Skeletal muscle cell (primary cell): Measurements from ENCODE around the gene SPRED2.
A peak's percentile ranks its signal among the peaks of the same experiment; 100 is the strongest.

ENCODE experiments used
- DNase-seq: peaks from one replicate; pipeline ENCODE4 v3.0.0-alpha.2; 2010; ENCODE audit warnings: low read depth
- H3K4me3 ChIP-seq: 2 replicates; pipeline ENCODE4 v1.5.1; 2011; ENCODE audit warnings: low read depth, mild to moderate bottlenecking, control low read depth, low read length, moderate library complexity

Gene SPRED2

GRCh38 chr2:65267008-65267407, 165.4 kb downstream of the SPRED2 start:
- H3K4me3 ChIP-seq: no peak overlapping the region
- no peak for DNase-seq

GRCh38 chr2:65265671-65266045, 166.7 kb downstream of the SPRED2 start:
- no peak for DNase-seq
- no peak overlapping the region for H3K4me3 ChIP-seq

GRCh38 chr2:65264821-65265670, 167.4 kb downstream of the SPRED2 start:
- no peak overlapping the region for H3K4me3 ChIP-seq
- DNase-seq: peak; percentile 57

GRCh38 chr2:65263986-65264385, 168.4 kb downstream of the SPRED2 start:
- no peak overlapping the region for H3K4me3 ChIP-seq
- DNase-seq: no peak

GRCh38 chr2:65263262-65263661, 169.1 kb downstream of the SPRED2 start:
- DNase-seq: no peak
- no peak overlapping the region for H3K4me3 ChIP-seq

GRCh38 chr2:65261676-65262075, 170.7 kb downstream of the SPRED2 start:
- no peak overlapping the region for H3K4me3 ChIP-seq
- DNase-seq: no peak
